A673 (cell line): ENCODE measurements around the gene MORN5. TPM values are rescaled to one million over a fixed set of nuclear protein-coding genes. Genes with fewer than 3 reads are reported as not detected.

Experiments used
- BruUV-seq: library from RNA; stranded (reverse); fragments of 400-500 nt; replicated peaks from 2 replicates; lab custom pipeline; 2021; lab: Mats Ljungman, UMichigan
- CTCF ChIA-PET: fragments of 300-600 bp; sonication (Branson Sonifier 250); formaldehyde crosslinking; loops from one replicate; lab custom pipeline; 2022; ENCODE audit warnings: antibody characterized with exemption; lab: Charles Lee
- POLR2A ChIA-PET: fragments of 300-600 bp; sonication (Branson Sonifier 250); formaldehyde crosslinking; loops from one replicate; lab custom pipeline; 2022; ENCODE audit warnings: antibody characterized with exemption; ENCODE audit not compliant: low non-redundant PET; lab: Charles Lee
- DNase-seq: peaks from one replicate; pipeline ENCODE4 v3.0.0-alpha.2; 2015; ENCODE audit warnings: low spot score
- H3K27ac ChIP-seq: fragments of 200-600 bp; sonication (generic); 2 replicates; pipeline ENCODE4 v1.5.1; 2016; ENCODE audit warnings: mixed run types, low read depth, mild to moderate bottlenecking, mixed read lengths, antibody characterized with exemption, low read length; ENCODE audit not compliant: poor library complexity, severe bottlenecking
- H3K27me3 ChIP-seq: fragments of 200-600 bp; sonication (generic); replicated peaks from 2 replicates; pipeline ENCODE4 v1.6.1; 2017; ENCODE audit warnings: mixed run types, low read depth, mild to moderate bottlenecking, mixed read lengths, antibody characterized with exemption, low read length; ENCODE audit not compliant: insufficient read depth, poor library complexity
- H3K36me3 ChIP-seq: fragments of 200-600 bp; sonication (generic); 2 replicates; pipeline ENCODE4 v1.6.1; 2016; ENCODE audit warnings: mixed run types, mild to moderate bottlenecking, mixed read lengths, antibody characterized with exemption, low read length; ENCODE audit not compliant: insufficient read depth, poor library complexity, severe bottlenecking
- H3K4me1 ChIP-seq: fragments of 200-600 bp; sonication (generic); 2 replicates; pipeline ENCODE4 v1.6.1; 2017; ENCODE audit warnings: mixed run types, mild to moderate bottlenecking, mixed read lengths, antibody characterized with exemption, low read length; ENCODE audit not compliant: insufficient read depth, poor library complexity, severe bottlenecking
- H3K4me3 ChIP-seq: fragments of 200-600 bp; sonication (generic); 2 replicates; pipeline ENCODE4 v1.5.1; 2016; ENCODE audit warnings: low read depth, mixed run types, mild to moderate bottlenecking, mixed read lengths, low read length; ENCODE audit not compliant: poor library complexity, severe bottlenecking
- H3K9me3 ChIP-seq: fragments of 200-600 bp; sonication (generic); 2 replicates; pipeline ENCODE4 v1.6.1; 2016; ENCODE audit warnings: mixed run types, low read depth, mild to moderate bottlenecking, mixed read lengths, antibody characterized with exemption, low read length; ENCODE audit not compliant: poor library complexity, severe bottlenecking
- EZH2 ChIP-seq: fragments of 200-600 bp; sonication (generic); IDR thresholded peaks from 2 replicates; pipeline ENCODE4 v1.6.1; 2017; ENCODE audit warnings: borderline replicate concordance, low read depth, mild to moderate bottlenecking, mixed read lengths, antibody characterized with exemption, low read length; ENCODE audit not compliant: poor library complexity, severe bottlenecking
- intact Hi-C: fragments of 100-400 bp; cut with micrococcal nuclease; formaldehyde crosslinking; loops from one replicate; pipeline ENCODE4 v1.10.0; 2022; ENCODE audit not compliant: unreplicated experiment
- total RNA-seq: library from RNA; stranded (reverse); gene quantifications from 2 replicates; pipeline ENCODE4 v1.2.3, GENCODE V29; 2021
- TF ChIP-seq, protein P1 (sequence below): fragments of 300-800, 200-600 bp; sonication (generic); conservative IDR thresholded peaks from 2 replicates; pipeline ENCODE4 v1.5.1; 2017; ENCODE audit warnings: low read depth, mild to moderate bottlenecking, antibody characterized with exemption, low read length, moderate library complexity, mixed read lengths

MORN5 gene
- total RNA-seq, 1 experiment from 2014 or later, result not detected

DNA sequence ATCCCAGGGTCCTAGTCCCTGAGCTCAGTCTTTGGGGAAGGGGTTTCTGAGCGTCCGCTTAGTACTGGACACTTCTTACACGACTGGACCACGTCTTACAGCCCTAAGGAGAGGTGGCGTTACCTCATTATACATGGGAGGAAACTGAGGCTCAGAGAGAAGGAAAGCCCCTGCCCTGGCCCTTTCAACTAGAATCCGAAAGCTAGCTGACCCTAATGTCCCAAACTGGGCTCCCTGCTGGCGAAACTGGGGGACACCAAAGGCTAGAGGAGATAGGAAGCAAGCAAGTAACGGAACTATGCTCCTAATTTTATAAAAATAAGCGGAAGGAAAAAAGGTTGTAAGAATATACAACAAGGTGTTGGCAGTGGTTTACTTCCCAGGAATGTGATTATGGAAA lies 54.8 kb downstream of the MORN5 start:
- intact Hi-C loops, result no loop called here
- H3K9me3 ChIP-seq, result no peaks in the 10 kb centered on the region
- no peak for DNase-seq
- no peak overlapping the region for H3K27ac ChIP-seq
- H3K27me3 ChIP-seq, result peaks cover 92% of the 10 kb centered on the region
- ChIA-PET POLR2A (no interaction called here), CTCF (no interaction called here)
- peaks cover 12% of the 10 kb centered on the region for H3K4me1 ChIP-seq
- no peaks in the 10 kb centered on the region for H3K36me3 ChIP-seq
- TF ChIP-seq EZH2, result no peak
- TF ChIP-seq, protein P1, sequence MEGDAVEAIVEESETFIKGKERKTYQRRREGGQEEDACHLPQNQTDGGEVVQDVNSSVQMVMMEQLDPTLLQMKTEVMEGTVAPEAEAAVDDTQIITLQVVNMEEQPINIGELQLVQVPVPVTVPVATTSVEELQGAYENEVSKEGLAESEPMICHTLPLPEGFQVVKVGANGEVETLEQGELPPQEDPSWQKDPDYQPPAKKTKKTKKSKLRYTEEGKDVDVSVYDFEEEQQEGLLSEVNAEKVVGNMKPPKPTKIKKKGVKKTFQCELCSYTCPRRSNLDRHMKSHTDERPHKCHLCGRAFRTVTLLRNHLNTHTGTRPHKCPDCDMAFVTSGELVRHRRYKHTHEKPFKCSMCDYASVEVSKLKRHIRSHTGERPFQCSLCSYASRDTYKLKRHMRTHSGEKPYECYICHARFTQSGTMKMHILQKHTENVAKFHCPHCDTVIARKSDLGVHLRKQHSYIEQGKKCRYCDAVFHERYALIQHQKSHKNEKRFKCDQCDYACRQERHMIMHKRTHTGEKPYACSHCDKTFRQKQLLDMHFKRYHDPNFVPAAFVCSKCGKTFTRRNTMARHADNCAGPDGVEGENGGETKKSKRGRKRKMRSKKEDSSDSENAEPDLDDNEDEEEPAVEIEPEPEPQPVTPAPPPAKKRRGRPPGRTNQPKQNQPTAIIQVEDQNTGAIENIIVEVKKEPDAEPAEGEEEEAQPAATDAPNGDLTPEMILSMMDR, result no peak
- no TSS peak for BruUV-seq
- no peak overlapping the region for H3K4me3 ChIP-seq

DNA sequence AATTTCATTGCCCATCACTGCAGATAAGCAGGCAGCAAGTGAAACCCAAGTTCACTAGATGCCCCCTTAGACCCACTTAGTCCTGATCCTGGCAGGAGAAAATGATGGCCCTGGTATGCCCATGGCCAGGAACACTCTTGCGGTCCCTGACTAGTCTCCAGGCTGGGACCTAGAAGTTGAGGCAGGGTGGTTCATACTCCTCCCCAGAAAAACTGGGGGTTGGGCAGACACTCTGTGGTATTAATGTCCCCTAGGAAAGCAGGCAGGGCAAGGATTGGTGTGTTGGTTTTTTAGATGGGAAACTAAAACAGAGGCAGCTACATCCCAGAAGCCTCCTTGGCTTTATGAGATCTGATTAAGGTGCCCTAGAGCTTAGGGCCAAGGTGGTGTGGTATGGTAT lies 56.0 kb downstream of the MORN5 start:
- H3K4me1 ChIP-seq, result peaks cover 13% of the 10 kb centered on the region
- peaks cover 98% of the 10 kb centered on the region for H3K27me3 ChIP-seq
- DNase-seq, result no peak
- intact Hi-C loops, result no loop called here
- H3K4me3 ChIP-seq, result no peak overlapping the region
- H3K27ac ChIP-seq, result no peak overlapping the region
- TF ChIP-seq EZH2, result no peak
- TF ChIP-seq, protein P1, result no peak
- no TSS peak for BruUV-seq
- CTCF ChIA-PET, result no interaction called here
- POLR2A ChIA-PET, result no interaction called here
- H3K9me3 ChIP-seq, result no peaks in the 10 kb centered on the region
- H3K36me3 ChIP-seq, result no peaks in the 10 kb centered on the region

DNA sequence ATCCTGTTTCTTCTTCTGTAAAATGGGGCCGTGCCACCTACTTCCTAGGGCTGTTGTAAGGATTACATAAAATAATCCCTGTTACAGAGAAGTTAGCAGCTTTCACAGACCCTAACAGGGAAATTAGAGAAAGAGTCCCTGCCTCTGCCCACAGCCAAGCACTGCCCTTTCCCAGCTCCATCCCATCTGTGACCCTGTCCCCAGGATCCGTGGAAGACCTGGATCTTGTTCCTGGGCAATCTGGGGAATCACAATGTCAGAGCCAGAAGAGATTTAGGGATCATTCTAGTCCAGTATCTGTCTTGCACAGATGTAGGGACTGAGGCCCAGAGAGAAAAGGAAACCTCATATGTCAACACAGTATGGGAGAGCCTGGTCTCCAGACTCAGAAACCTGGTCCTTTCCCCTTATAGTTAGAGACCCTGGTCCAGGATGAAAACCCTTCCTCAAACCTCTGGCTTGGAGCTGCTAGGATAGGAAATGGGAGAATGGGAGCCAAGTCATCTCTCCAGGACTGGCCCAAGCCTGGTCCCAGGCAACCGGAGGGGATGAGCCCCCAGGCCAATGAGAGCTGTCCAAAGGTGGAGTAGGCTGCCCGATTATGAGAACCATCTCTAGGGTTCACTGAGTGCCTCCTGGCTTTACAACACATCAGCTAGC lies 56.6 kb downstream of the MORN5 start:
- ChIA-PET POLR2A (no interaction called here), CTCF (no interaction called here)
- TF ChIP-seq, protein P1, result no peak
- no peak for TF ChIP-seq EZH2
- intact Hi-C loops, result no loop called here
- Histone ChIP-seq H3K27me3 (peaks cover 98% of the 10 kb centered on the region), H3K36me3 (no peaks in the 10 kb centered on the region), H3K4me1 (peaks cover 13% of the 10 kb centered on the region), H3K9me3 (no peaks in the 10 kb centered on the region), H3K4me3 (no peak overlapping the region), H3K27ac (no peak overlapping the region)
- BruUV-seq, result no TSS peak
- no peak for DNase-seq
